Trophoblast cell (in vitro differentiated cells and primary cell): ENCODE results near the gene TEDC1.

Experiments
- DNase-seq, 2 donors: peaks; one replicate each; pipeline ENCODE4 v3.0.0-alpha.2; 2016
- H2AFZ ChIP-seq: 2 replicates; pipeline ENCODE4 v1.6.1; 2013; ENCODE audit warnings: low read length, moderate library complexity, mild to moderate bottlenecking; ENCODE audit not compliant: insufficient read depth, poor library complexity
- H2AK5ac ChIP-seq: 2 replicates; pipeline ENCODE4 v1.6.1; 2013; ENCODE audit warnings: mild to moderate bottlenecking, low read length
- H2BK120ac ChIP-seq: 2 replicates; pipeline ENCODE4 v1.6.1; 2013; ENCODE audit warnings: low read length, mild to moderate bottlenecking, moderate library complexity; ENCODE audit not compliant: insufficient read depth, poor library complexity
- H2BK12ac ChIP-seq: 2 replicates; pipeline ENCODE4 v1.6.1; 2013; ENCODE audit warnings: mild to moderate bottlenecking, low read length, moderate library complexity
- H2BK5ac ChIP-seq: 2 replicates; pipeline ENCODE4 v1.6.1; 2013; ENCODE audit warnings: low read length, low read depth, moderate library complexity, mild to moderate bottlenecking; ENCODE audit not compliant: poor library complexity
- H3K14ac ChIP-seq: 2 replicates; pipeline ENCODE4 v1.6.1; 2013; ENCODE audit warnings: mild to moderate bottlenecking, low read length
- H3K18ac ChIP-seq: 2 replicates; pipeline ENCODE4 v1.6.1; 2013; ENCODE audit warnings: mild to moderate bottlenecking, low read length
- H3K23ac ChIP-seq: 2 replicates; pipeline ENCODE4 v1.6.1; 2013; ENCODE audit warnings: low read length
- H3K27ac ChIP-seq: 2 replicates; pipeline ENCODE4 v1.5.1; 2013; ENCODE audit warnings: low read depth, mild to moderate bottlenecking, inconsistent platforms, low read length, moderate library complexity
- H3K27me3 ChIP-seq: 2 replicates; pipeline ENCODE4 v1.6.1; 2013; ENCODE audit warnings: inconsistent platforms, mild to moderate bottlenecking, low read length, moderate library complexity; ENCODE audit not compliant: insufficient read depth
- H3K36me3 ChIP-seq, 2 experiments: 1 replicate in 1 of 2; 2 replicates in 1 of 2; pipeline ENCODE4 v1.6.1; 2013; ENCODE audit warnings: low read length in 2 of 2, mild to moderate bottlenecking in 2 of 2, moderate library complexity in 1 of 2; ENCODE audit not compliant: insufficient read depth in 2 of 2, control insufficient read depth in 1 of 2
- H3K4ac ChIP-seq: 2 replicates; pipeline ENCODE4 v1.6.1; 2013; ENCODE audit warnings: low read depth, mild to moderate bottlenecking, low read length, moderate library complexity
- H3K4me1 ChIP-seq, 2 experiments: 1 replicate in 1 of 2; 2 replicates in 1 of 2; pipeline ENCODE4 v1.6.1; 2013; ENCODE audit warnings: low read length in 2 of 2, mild to moderate bottlenecking in 2 of 2, moderate library complexity in 1 of 2; ENCODE audit not compliant: insufficient read depth in 2 of 2, control insufficient read depth in 1 of 2
- H3K4me2 ChIP-seq: 2 replicates; pipeline ENCODE4 v1.6.1; 2013; ENCODE audit warnings: inconsistent platforms, mild to moderate bottlenecking, low read length, moderate library complexity
- H3K4me3 ChIP-seq: 2 replicates; pipeline ENCODE4 v1.5.1; 2013; ENCODE audit warnings: mild to moderate bottlenecking, low read depth, low read length, inconsistent platforms
- H3K79me1 ChIP-seq: one replicate; pipeline ENCODE4 v1.6.1; 2013; ENCODE audit warnings: low read length
- H3K79me2 ChIP-seq: 2 replicates; pipeline ENCODE4 v1.6.1; 2013; ENCODE audit warnings: low read length, mild to moderate bottlenecking; ENCODE audit not compliant: control insufficient read depth, insufficient read depth, poor library complexity
- H3K9ac ChIP-seq: 2 replicates; pipeline ENCODE4 v1.6.1; 2013; ENCODE audit warnings: mild to moderate bottlenecking, low read length
- H3K9me3 ChIP-seq: 2 replicates; pipeline ENCODE4 v1.6.1; 2013; ENCODE audit warnings: low read depth, mild to moderate bottlenecking, control low read depth, inconsistent platforms, low read length; ENCODE audit not compliant: insufficient read depth
- H4K12ac ChIP-seq: 2 replicates; pipeline ENCODE4 v1.6.1; 2013; ENCODE audit warnings: low read depth, mild to moderate bottlenecking, low read length, moderate library complexity
- H4K8ac ChIP-seq: 2 replicates; pipeline ENCODE4 v1.6.1; 2013; ENCODE audit warnings: low read depth, mild to moderate bottlenecking, low read length, moderate library complexity
- H4K91ac ChIP-seq: one replicate; pipeline ENCODE4 v1.6.1; 2013; ENCODE audit warnings: low read depth, mild to moderate bottlenecking, low read length, moderate library complexity
- WGBS: extraction: QIAGEN DNeasy Blood & Tissue Kit; methylation state at CpG from one replicate; pipeline ENCODE4 v1.1.7; 2013; ENCODE audit warnings: missing lambda C conversion rate; ENCODE audit not compliant: insufficient read length, insufficient coverage; ENCODE audit errors: extremely low coverage; 5-methylcytosine and 5-hydroxymethylcytosine counted together

The TEDC1 gene

GRCh38 chr14:105452963-105453362 lies 38.1 kb upstream of the TEDC1 start:
- Histone ChIP-seq H3K4me1 (no peaks in the 10 kb centered on the region), H3K9ac (no peak overlapping the region), H3K27ac (no peak overlapping the region), H3K23ac (no peak overlapping the region), H2AK5ac (no peak overlapping the region), H3K4ac (no peak overlapping the region), H4K91ac (no peak overlapping the region), H4K8ac (no peak overlapping the region), H3K4me2 (no peak overlapping the region), H3K9me3 (peaks cover 3% of the 10 kb centered on the region), H3K18ac (no peak overlapping the region), H2BK5ac (no peak overlapping the region), H4K12ac (no peak overlapping the region), H3K79me1 (no peaks in the 10 kb centered on the region), H2AFZ (no peak overlapping the region), H3K14ac (no peak overlapping the region), H2BK12ac (no peak overlapping the region), H3K36me3 (peaks cover 81 to 84% of the 10 kb centered on the region in 2 experiments), H3K4me3 (no peak overlapping the region), H3K27me3 (no peaks in the 10 kb centered on the region), H2BK120ac (no peak overlapping the region), H3K79me2 (no peaks in the 10 kb centered on the region)
- WGBS: no CpG with 5 or more reads among the region's 14 CpGs
- DNase-seq: no peak

- H3K27me3 ChIP-seq: no peaks in the 10 kb centered on the region
- H3K4me1 ChIP-seq: no peaks in the 10 kb centered on the region
- no peak overlapping the region for H3K4me3 ChIP-seq
- no peak overlapping the region for H2BK5ac ChIP-seq
- no peak overlapping the region for H3K23ac ChIP-seq
- no peak overlapping the region for H3K4ac ChIP-seq
- no peaks in the 10 kb centered on the region for H3K79me2 ChIP-seq
- peaks cover 3% of the 10 kb centered on the region for H3K9me3 ChIP-seq
- no peak overlapping the region for H3K4me2 ChIP-seq
- H2AFZ ChIP-seq: no peak overlapping the region
- H4K91ac ChIP-seq: no peak overlapping the region
- no peak overlapping the region for H2BK12ac ChIP-seq
- no CpG with 5 or more reads among the region's 14 CpGs for WGBS
- DNase-seq: no peak
- no peak overlapping the region for H3K9ac ChIP-seq
- no peak overlapping the region for H2AK5ac ChIP-seq
- no peak overlapping the region for H4K8ac ChIP-seq
- peaks cover 81 to 82% of the 10 kb centered on the region in 2 experiments for H3K36me3 ChIP-seq
- no peaks in the 10 kb centered on the region for H3K79me1 ChIP-seq
- no peak overlapping the region for H2BK120ac ChIP-seq
- no peak overlapping the region for H4K12ac ChIP-seq
- H3K18ac ChIP-seq: no peak overlapping the region
- H3K14ac ChIP-seq: no peak overlapping the region
- H3K27ac ChIP-seq: no peak overlapping the region
Observed at GRCh38 chr14:105453847-105454246, 37.2 kb upstream of the TEDC1 start.

- Histone ChIP-seq H3K79me1 (no peaks in the 10 kb centered on the region), H3K27me3 (no peaks in the 10 kb centered on the region), H3K4me3 (peak overlapping the region; percentile 29), H3K9me3 (peaks cover 3% of the 10 kb centered on the region), H3K4me2 (no peak overlapping the region), H3K36me3 (peaks cover 71 to 73% of the 10 kb centered on the region in 2 experiments), H3K4ac (no peak overlapping the region), H2AFZ (no peak overlapping the region), H2BK120ac (no peak overlapping the region), H2BK12ac (no peak overlapping the region), H4K91ac (no peak overlapping the region), H2AK5ac (no peak overlapping the region), H3K14ac (no peak overlapping the region), H3K23ac (no peak overlapping the region), H2BK5ac (no peak overlapping the region), H3K18ac (no peak overlapping the region), H3K79me2 (no peaks in the 10 kb centered on the region), H3K9ac (no peak overlapping the region), H3K27ac (no peak overlapping the region), H4K12ac (no peak overlapping the region), H3K4me1 (no peaks in the 10 kb centered on the region), H4K8ac (no peak overlapping the region)
- no peak for DNase-seq
- no CpG with 5 or more reads among the region's 22 CpGs for WGBS
Observed at GRCh38 chr14:105455086-105455640, 35.9 kb upstream of the TEDC1 start.

- Histone ChIP-seq H2BK12ac (no peak overlapping the region), H3K79me2 (no peaks in the 10 kb centered on the region), H2AFZ (no peak overlapping the region), H3K36me3 (peaks cover 71 to 73% of the 10 kb centered on the region in 2 experiments), H3K79me1 (no peaks in the 10 kb centered on the region), H3K9me3 (peaks cover 2% of the 10 kb centered on the region), H2BK120ac (no peak overlapping the region), H3K23ac (no peak overlapping the region), H3K27ac (no peak overlapping the region), H2BK5ac (no peak overlapping the region), H3K18ac (no peak overlapping the region), H3K4me1 (no peaks in the 10 kb centered on the region), H3K4me3 (no peak overlapping the region), H2AK5ac (no peak overlapping the region), H4K8ac (no peak overlapping the region), H3K14ac (no peak overlapping the region), H3K9ac (no peak overlapping the region), H3K4me2 (no peak overlapping the region), H4K91ac (peak overlapping the region; percentile 2), H4K12ac (no peak overlapping the region), H3K27me3 (no peaks in the 10 kb centered on the region), H3K4ac (no peak overlapping the region)
- no peak for DNase-seq
- WGBS: no CpG with 5 or more reads among the region's 22 CpGs
Observed at GRCh38 chr14:105455766-105456660, 35.0 kb upstream of the TEDC1 start.
